Right lobe of liver (tissue), 4 donors: ENCODE data around the gene RASGRF2.

Source experiments
- CTCF ChIP-seq, 4 donors: fragments of 200-600 bp in 3 of 4; fragments of 450-650 bp in 1 of 4; IDR thresholded peaks; one replicate each; pipeline versions ENCODE4 v1.5.1 to v1.8.0; 2016 to 2022; ENCODE audit warnings: antibody characterized with exemption in 4 of 4, mild to moderate bottlenecking in 2 of 4
- POLR2A ChIP-seq: fragments of 450-650 bp; IDR thresholded peaks from one replicate; pipeline ENCODE4 v1.6.1; 2017; ENCODE audit warnings: antibody characterized with exemption, mild to moderate bottlenecking
- donor health status: DM: no; HTN: no; CAD: no.
- donor health status: DM: no; HTN: no; CAD: no.
- donor health status: DM: no; HTN: yes; CAD: no.

- TF ChIP-seq CTCF (IDR thresholded peaks at IDR 0.05) (no peak), POLR2A (no peak)
Measured at GRCh38 chr5:80916676-80917075, 43.5 kb upstream of the RASGRF2 start.
